ENCODE results near the gene PSMA3.

The PSMA3 gene

GRCh38 chr14:58315606-58316005, 71.0 kb downstream of the PSMA3 start:
- TF ChIP-seq, protein P1, sequence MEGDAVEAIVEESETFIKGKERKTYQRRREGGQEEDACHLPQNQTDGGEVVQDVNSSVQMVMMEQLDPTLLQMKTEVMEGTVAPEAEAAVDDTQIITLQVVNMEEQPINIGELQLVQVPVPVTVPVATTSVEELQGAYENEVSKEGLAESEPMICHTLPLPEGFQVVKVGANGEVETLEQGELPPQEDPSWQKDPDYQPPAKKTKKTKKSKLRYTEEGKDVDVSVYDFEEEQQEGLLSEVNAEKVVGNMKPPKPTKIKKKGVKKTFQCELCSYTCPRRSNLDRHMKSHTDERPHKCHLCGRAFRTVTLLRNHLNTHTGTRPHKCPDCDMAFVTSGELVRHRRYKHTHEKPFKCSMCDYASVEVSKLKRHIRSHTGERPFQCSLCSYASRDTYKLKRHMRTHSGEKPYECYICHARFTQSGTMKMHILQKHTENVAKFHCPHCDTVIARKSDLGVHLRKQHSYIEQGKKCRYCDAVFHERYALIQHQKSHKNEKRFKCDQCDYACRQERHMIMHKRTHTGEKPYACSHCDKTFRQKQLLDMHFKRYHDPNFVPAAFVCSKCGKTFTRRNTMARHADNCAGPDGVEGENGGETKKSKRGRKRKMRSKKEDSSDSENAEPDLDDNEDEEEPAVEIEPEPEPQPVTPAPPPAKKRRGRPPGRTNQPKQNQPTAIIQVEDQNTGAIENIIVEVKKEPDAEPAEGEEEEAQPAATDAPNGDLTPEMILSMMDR (IDR thresholded peaks at IDR 0.05; ENCODE audit: low read depth, low read length, missing control alignments) = no peak
- DNase-seq (ENCODE audit: low read depth) = no peak

More at GRCh38 chr14:58315606-58316005, 71.0 kb downstream of the PSMA3 start:
- H3K4me3 ChIP-seq (ENCODE audit: low read depth, low read length) = no peak overlapping the region
